HEK293 (cell line): ENCODE results near the gene TMEM37.

ENCODE experiments used
- ATF2 ChIP-seq: fragments of 450-650 bp; formaldehyde crosslinking; IDR thresholded peaks from 2 replicates; pipeline ENCODE4 v1.5.1; 2016; ENCODE audit warnings: missing biosample characterization, missing genetic modification characterization, low read depth
- CTCF ChIP-seq: fragments of 450-650 bp; formaldehyde crosslinking; IDR thresholded peaks from 2 replicates; pipeline ENCODE4 v1.5.1; 2016; ENCODE audit warnings: missing biosample characterization, missing genetic modification characterization
- ELK4 ChIP-seq: IDR thresholded peaks from 2 replicates; pipeline ENCODE4 v1.6.1; 2011; ENCODE audit warnings: mild to moderate bottlenecking, low read depth, low read length, borderline replicate concordance
- HIC1 ChIP-seq: fragments of 450-650 bp; formaldehyde crosslinking; IDR thresholded peaks from 2 replicates; pipeline ENCODE4 v1.5.1; 2016; ENCODE audit warnings: missing biosample characterization, missing genetic modification characterization
- REST ChIP-seq: fragments of 450-650 bp; formaldehyde crosslinking; IDR thresholded peaks from 2 replicates; pipeline ENCODE4 v1.5.1; 2016; ENCODE audit warnings: missing biosample characterization, missing genetic modification characterization
- TCF7L2 ChIP-seq: IDR thresholded peaks from 2 replicates; pipeline ENCODE4 v1.6.1; 2011; ENCODE audit warnings: low read depth, mild to moderate bottlenecking, inconsistent platforms, low read length, moderate library complexity, borderline replicate concordance
- ZBTB10 ChIP-seq: fragments of 450-650 bp; formaldehyde crosslinking; IDR thresholded peaks from 2 replicates; pipeline ENCODE4 v1.5.1; 2016; ENCODE audit warnings: missing biosample characterization, missing genetic modification characterization
- ZFHX2 ChIP-seq: fragments of 450-650 bp; formaldehyde crosslinking; conservative IDR thresholded peaks from 2 replicates; pipeline ENCODE4 v1.5.1; 2016; ENCODE audit warnings: missing biosample characterization, missing genetic modification characterization
- ZNF114 ChIP-seq: fragments of 450-650 bp; formaldehyde crosslinking; IDR thresholded peaks from 2 replicates; pipeline ENCODE4 v1.5.0; 2017; ENCODE audit warnings: missing biosample characterization, missing genetic modification characterization
- ZNF274 ChIP-seq, 2 experiments: fragments of 200-500 bp in 1 of 2; fragments of 450-650 bp in 1 of 2; sonication (Bioruptor generic) in 1 of 2; formaldehyde crosslinking in 1 of 2; IDR thresholded peaks; 2 replicates each; pipeline versions ENCODE4 v1.5.1 to v1.6.1; 2014 to 2016; ENCODE audit warnings: borderline replicate concordance in 1 of 2, inconsistent platforms in 1 of 2, low read length in 1 of 2, missing biosample characterization in 1 of 2, missing genetic modification characterization in 1 of 2
- ZNF398 ChIP-seq: fragments of 450-650 bp; formaldehyde crosslinking; IDR thresholded peaks from 2 replicates; pipeline ENCODE4 v1.5.1; 2017; ENCODE audit warnings: missing biosample characterization, missing genetic modification characterization
- ZNF670 ChIP-seq: fragments of 450-650 bp; formaldehyde crosslinking; IDR thresholded peaks from 2 replicates; pipeline ENCODE4 v1.5.1; 2016; ENCODE audit warnings: missing biosample characterization, missing genetic modification characterization, low read depth
- ZXDB ChIP-seq: fragments of 450-650 bp; formaldehyde crosslinking; IDR thresholded peaks from 2 replicates; pipeline ENCODE4 v1.5.1; 2016; ENCODE audit warnings: missing biosample characterization, missing genetic modification characterization

- no peak for TF ChIP-seq ZNF274 (IDR thresholded peaks at IDR 0.05; ENCODE audit: low read length)
- TF ChIP-seq ZNF274 (tag by site-specific recombination; IDR thresholded peaks at IDR 0.05; ENCODE audit: borderline replicate concordance): no peak
- TF ChIP-seq CTCF (tag by site-specific recombination): no peak
- no peak for TF ChIP-seq ATF2
- no peak for TF ChIP-seq ZNF398
- TF ChIP-seq ZBTB10 (tag by site-specific recombination): no peak
- no peak for TF ChIP-seq ELK4
- no peak for TF ChIP-seq ZFHX2 (tag by site-specific recombination)
- no peak for TF ChIP-seq TCF7L2
- no peak for TF ChIP-seq ZNF670 (tag by site-specific recombination)
- TF ChIP-seq REST: no peak
- no peak for TF ChIP-seq ZNF114
- no peak for TF ChIP-seq HIC1 (tag by site-specific recombination)
- TF ChIP-seq ZXDB (tag by site-specific recombination): no peak
Measured at GRCh38 chr2:119466373-119466772, 34.7 kb downstream of the TMEM37 start.
